ENCODE measurements around the gene ERBB4.

GRCh38 chr2:212480447-212480846 lies 58.2 kb downstream of the ERBB4 start:
- TF ChIP-seq CTCF (IDR thresholded peaks at IDR 0.05), result no peak
- no peak for TF ChIP-seq POLR2A (IDR thresholded peaks at IDR 0.05)

Measured in Peyer's patch (tissue), 4 donors.